SKM-1 treated with dmso at 0.1 percent for 144 hours (cell line): Measurements from ENCODE around the gene EEF1AKMT4.

Source experiments
- DNase-seq: peaks from one replicate; lab custom pipeline; 2025; ENCODE audit not compliant: unreplicated experiment; lab: John Stamatoyannopoulos, UW

The EEF1AKMT4 gene

GRCh38 chr3:184298759-184299487 is 49.5 kb downstream of the EEF1AKMT4 start, which contains the start of gene PSMD2:
PSMD2 (plus strand) TSS chr3:184299241; CDS start chr3:184299267, 26 bp downstream.
- DNase-seq = peak; percentile 90

GRCh38 chr3:184299488-184300377 is 50.3 kb downstream of the EEF1AKMT4 start:
- no peak for DNase-seq

DNA sequence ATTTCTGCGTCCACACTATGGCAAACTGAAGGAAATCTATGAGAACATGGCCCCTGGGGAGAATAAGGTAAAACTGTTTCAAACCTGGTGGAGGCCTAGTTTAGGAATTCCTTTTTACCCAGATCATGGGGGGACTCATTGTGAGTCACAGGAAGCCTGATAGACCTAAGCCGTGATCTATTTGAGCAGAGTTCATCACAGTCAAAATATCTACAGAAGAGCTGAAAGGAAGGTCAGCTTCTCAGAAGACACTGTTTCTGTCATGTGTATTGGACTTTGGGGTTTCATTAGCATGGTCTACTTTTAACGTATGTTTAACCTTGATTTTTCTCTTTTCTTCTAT is 50.9 kb downstream of the EEF1AKMT4 start:
- DNase-seq = no peak

- DNase-seq = no peak
These were observed 56.1 kb downstream of the EEF1AKMT4 start for GRCh38 chr3:184305577-184305976.

DNA sequence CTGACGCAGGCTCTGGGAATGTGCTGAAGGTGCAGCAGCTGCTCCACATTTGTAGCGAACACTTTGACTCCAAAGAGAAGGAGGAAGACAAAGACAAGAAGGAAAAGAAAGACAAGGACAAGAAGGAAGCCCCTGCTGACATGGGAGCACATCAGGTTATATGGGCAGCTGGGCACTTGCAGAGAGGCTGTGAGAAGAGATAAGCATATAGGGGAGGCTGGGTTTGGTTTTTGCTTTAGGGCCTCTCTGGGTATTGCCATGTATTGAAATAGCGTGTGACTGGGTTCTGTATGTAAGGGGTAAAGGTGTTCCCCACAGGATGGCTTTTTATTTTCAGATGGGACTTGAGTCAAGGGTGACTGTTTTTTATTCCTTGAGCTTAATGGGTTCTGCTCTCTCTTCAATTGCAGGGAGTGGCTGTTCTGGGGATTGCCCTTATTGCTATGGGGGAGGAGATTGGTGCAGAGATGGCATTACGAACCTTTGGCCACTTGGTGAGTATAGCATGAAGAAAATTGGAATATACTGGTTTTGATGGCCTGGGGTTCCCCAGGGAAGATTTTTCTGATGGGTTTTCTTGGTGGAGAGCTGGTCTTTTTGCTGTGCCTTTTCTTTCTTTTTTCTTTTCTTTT is 57.0 kb downstream of the EEF1AKMT4 start:
- DNase-seq = no peak

GRCh38 chr3:184307915-184308314 is 58.4 kb downstream of the EEF1AKMT4 start:
- DNase-seq = no peak
